GM12873 (cell line): ENCODE data around the gene CTR9.

Experiments used
- CTCF ChIP-seq: IDR thresholded peaks from 2 replicates; pipeline ENCODE4 v1.5.1; 2012; ENCODE audit warnings: low read depth, mild to moderate bottlenecking, moderate library complexity, low read length, control low read depth; ENCODE audit not compliant: insufficient read depth; ENCODE audit errors: missing control alignments

CTR9 gene

GRCh38 chr11:10829139-10829538, 78.1 kb downstream of the CTR9 start:
- TF ChIP-seq CTCF = no peak
